HG02678 (cell line): ENCODE data around the gene ENKUR.

Experiments
- ATAC-seq: cut with Tn5 transposase; IDR thresholded peaks from one replicate; pipeline ENCODE4 v1.9.1; 2021; ENCODE audit warnings: mild to moderate bottlenecking, moderate library complexity; ENCODE audit not compliant: unreplicated experiment

The ENKUR gene

GRCh38 chr10:25015828-25016375 lies at the start of gene ENKUR:
Gene ENKUR (minus strand): TSS chr10:25016158. CDS start chr10:25015936, 222 bp downstream.
- ATAC-seq = peak; percentile 58

GRCh38 chr10:25064401-25064800 lies 48.4 kb upstream of the ENKUR start:
- no peak for ATAC-seq

GRCh38 chr10:25063644-25064043 lies 47.7 kb upstream of the ENKUR start:
- no peak for ATAC-seq

GRCh38 chr10:25063157-25063556 lies 47.2 kb upstream of the ENKUR start:
- no peak for ATAC-seq

- ATAC-seq = no peak
Observed at GRCh38 chr10:25061711-25062449, 45.9 kb upstream of the ENKUR start.

- no peak for ATAC-seq
Observed at GRCh38 chr10:25061125-25061524, 45.2 kb upstream of the ENKUR start.

GRCh38 chr10:25059990-25060389 lies 44.0 kb upstream of the ENKUR start:
- no peak for ATAC-seq

- ATAC-seq = no peak
Observed at GRCh38 chr10:25057886-25058285, 41.9 kb upstream of the ENKUR start.

- ATAC-seq = no peak
Observed at GRCh38 chr10:25056726-25057125, 40.8 kb upstream of the ENKUR start.

GRCh38 chr10:25052012-25052411 lies 36.1 kb upstream of the ENKUR start:
- no peak for ATAC-seq

- no peak for ATAC-seq
Observed at GRCh38 chr10:25050402-25050801, 34.4 kb upstream of the ENKUR start.

GRCh38 chr10:25049966-25050365 lies 34.0 kb upstream of the ENKUR start:
- no peak for ATAC-seq

- ATAC-seq = no peak
Observed at GRCh38 chr10:25048450-25048849, 32.5 kb upstream of the ENKUR start.

- no peak for ATAC-seq
Observed at GRCh38 chr10:25047591-25048301, 31.8 kb upstream of the ENKUR start.

GRCh38 chr10:25047088-25047487 lies 31.1 kb upstream of the ENKUR start:
- ATAC-seq = no peak

- ATAC-seq = no peak
Observed at GRCh38 chr10:25046641-25047040, 30.7 kb upstream of the ENKUR start.

GRCh38 chr10:25039531-25039930 lies 23.6 kb upstream of the ENKUR start:
- ATAC-seq = no peak

- no peak for ATAC-seq
Observed at GRCh38 chr10:25038325-25038724, 22.4 kb upstream of the ENKUR start.

- ATAC-seq = no peak
Observed at GRCh38 chr10:25036381-25036780, 20.4 kb upstream of the ENKUR start.

- ATAC-seq = no peak
Observed at GRCh38 chr10:25029519-25029918, 13.6 kb upstream of the ENKUR start.

- no peak for ATAC-seq
Observed at GRCh38 chr10:25028711-25029110, 12.8 kb upstream of the ENKUR start.

- ATAC-seq = no peak
Observed at GRCh38 chr10:25026463-25026862, 10.5 kb upstream of the ENKUR start.
